SIG-M5 treated with dmso at 0.1 percent for 504 hours (cell line): ENCODE results near the gene TFR2.

Experiments used
- DNase-seq: peaks from one replicate; lab custom pipeline; 2025; ENCODE audit not compliant: unreplicated experiment; lab: John Stamatoyannopoulos, UW

The TFR2 gene

GRCh38 chr7:100641463-100641859 is at the start of gene TFR2:
TSS of gene TFR2 (minus strand) at chr7:100641552. CDS start at chr7:100641509, 43 bp downstream.
- no peak for DNase-seq

GRCh38 chr7:100689230-100690135 is 48.1 kb upstream of the TFR2 start:
- no peak for DNase-seq

- DNase-seq = no peak
Measured at GRCh38 chr7:100688326-100688860, 47.0 kb upstream of the TFR2 start.

GRCh38 chr7:100687751-100688300 is 46.5 kb upstream of the TFR2 start:
- no peak for DNase-seq

GRCh38 chr7:100687261-100687660 is 45.9 kb upstream of the TFR2 start:
- no peak for DNase-seq

GRCh38 chr7:100686822-100687211 is 45.5 kb upstream of the TFR2 start:
- no peak for DNase-seq

- no peak for DNase-seq
Measured at GRCh38 chr7:100686201-100686821, 45.0 kb upstream of the TFR2 start.

GRCh38 chr7:100685631-100686145 is 44.3 kb upstream of the TFR2 start:
- no peak for DNase-seq

DNA sequence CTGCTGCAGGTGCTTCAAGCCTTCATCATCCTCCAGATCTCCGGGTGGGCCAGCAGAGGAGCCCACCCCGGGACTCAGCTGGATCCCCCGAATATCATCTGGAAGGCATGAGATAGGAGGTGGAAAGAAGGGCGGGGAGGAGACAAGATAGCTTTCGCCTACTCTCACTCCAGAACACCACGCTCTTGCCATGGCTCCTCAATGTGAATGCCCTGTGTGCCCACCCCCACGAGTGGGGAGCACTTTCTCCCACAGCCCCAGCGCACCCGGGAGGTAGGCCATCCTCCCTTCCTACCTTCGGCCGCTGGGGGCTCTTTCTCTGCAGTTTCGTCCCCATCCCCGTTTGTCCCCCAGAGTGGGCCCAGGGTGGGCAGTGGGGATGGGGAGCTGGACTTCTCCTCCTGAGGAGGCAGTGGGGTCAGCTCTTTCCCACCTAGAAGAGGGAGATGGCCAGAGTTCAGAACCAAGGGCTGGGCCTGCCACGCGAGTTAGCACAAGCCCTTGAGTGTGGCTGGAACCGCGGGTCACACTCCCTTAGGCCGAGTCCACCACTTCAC is 43.8 kb upstream of the TFR2 start:
- no peak for DNase-seq

DNA sequence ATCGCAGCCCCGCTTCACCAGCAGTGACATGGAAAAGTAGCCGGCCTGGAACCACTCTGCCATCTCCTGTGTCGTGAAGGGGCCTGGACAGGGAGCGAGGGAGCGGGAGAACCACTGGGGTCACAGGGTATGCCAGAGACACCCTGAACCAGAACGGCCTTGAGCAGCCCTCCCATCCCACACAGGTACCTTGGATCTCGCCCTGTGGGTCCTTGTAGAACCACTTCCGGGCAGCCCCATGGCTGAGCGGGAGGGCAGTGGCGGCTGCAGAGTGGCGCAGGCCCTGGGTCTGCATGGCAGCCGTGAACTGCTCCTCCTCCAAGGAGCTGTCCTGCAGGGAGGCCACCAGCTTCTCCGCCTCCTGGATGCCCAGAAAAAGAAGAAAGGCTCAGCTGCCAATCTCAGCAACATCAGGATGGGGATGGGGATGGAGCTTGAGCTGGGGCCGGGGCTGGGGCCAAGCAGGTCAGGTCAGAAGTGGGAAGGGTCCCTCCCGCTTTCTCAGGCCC is 43.2 kb upstream of the TFR2 start:
- no peak for DNase-seq

- no peak for DNase-seq
Measured at GRCh38 chr7:100683659-100684533, 42.5 kb upstream of the TFR2 start.

DNA sequence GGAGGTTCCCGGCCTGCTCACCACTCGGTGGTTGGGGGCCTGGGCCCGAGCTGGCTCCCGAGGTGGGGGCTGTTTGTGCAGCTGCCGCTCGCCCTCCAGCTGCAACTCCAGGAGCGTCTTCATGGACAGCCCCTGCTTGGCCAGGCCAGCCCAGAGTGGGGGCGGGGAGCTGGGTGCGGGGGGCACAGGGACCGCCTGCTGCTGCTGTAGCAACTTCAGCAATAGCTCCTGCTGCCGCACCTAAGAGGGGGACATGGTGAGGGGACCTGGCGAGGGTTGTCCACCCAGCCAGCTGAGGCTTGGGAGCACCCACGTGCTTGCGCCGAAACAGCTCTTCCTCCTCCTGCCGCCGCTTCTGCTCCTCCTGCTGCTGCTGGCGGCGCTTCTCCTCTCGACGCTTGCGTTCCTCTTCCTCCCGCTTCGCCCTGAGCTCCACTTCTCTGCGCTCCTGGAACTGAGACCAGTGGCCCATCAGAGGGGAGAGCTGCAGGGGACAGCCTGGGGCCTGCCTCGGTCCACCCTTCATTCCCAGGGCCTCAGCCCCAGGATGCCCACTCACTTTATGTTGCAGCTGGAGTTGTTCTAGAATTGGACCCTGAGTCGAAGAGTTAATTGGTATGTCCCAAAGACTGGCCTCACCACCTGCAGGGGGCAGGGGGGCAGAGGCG is 41.8 kb upstream of the TFR2 start:
- no peak for DNase-seq

GRCh38 chr7:100682228-100682741 is 40.9 kb upstream of the TFR2 start:
- no peak for DNase-seq

DNA sequence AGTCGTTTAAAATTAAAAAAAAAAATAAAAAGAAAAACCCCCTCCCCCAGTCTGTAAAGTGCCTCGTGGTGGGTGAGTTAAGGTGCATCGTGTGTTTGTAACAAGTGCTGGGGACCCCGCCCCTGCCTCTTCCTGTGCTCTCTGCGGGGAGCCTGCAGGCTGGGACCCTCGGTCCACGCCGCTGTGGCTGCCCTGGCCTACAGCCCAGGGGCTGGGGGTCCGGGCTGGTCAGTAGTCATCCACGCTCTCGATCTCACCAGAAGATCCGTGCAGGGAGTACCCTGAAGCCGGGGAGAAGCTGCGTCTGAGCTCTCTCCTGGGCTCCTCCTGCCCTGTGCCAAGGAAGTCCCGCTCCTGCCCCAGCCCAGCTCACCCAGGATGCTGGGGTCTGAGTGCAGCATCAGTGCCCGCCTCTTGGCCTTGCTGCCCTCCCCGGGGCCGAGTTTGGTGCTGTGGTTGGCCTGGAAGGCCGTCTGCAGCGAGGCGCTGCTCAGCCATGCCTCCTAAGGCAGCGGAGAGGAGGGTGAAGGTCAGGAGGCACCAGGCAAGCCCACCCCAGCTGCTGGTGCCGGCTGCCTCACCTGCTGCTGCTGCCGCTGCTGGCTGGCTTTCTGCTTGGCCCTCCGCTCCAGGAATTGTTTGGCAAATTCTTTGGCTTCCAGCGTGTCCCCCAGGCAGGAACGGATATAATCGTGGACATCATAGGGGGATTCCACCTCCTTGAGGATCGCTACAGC is 40.3 kb upstream of the TFR2 start:
- DNase-seq = no peak

DNA sequence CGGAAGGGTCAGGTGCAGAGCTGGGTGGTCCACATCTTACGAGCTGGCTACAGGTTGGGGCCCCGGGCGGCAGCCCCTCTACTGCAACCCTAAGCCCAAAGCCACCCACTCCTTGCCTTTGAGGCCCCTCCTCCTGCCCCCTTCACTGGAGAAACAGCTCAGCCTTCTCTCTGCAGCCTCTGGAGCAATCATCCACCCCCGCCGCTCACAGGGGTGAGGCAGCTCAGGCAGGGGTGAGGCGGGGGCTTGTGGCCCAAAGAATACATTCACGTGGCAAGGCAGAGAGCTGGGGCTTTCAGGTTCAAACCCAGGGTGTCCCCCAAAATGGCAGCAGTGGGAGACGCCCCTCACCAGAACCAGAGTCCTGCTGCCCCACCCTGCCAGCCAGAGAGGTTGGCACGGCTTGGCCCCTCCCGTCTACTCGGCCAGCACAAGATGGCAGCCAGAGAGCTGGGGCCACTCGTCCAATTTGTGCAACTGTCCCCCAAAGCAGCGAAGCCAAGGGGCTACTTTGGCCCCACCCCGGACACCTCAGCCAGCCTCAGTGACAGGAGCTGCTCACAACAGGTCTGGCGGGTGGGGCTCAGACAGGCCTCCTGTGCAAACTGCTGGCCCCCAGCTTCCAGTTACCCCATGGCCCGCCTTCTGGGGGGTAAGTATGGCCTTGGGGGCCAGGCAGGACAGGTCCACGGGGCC is 39.4 kb upstream of the TFR2 start:
- DNase-seq = no peak

- peak; percentile 55 for DNase-seq
Measured at GRCh38 chr7:100679927-100680575, 38.7 kb upstream of the TFR2 start.

DNA sequence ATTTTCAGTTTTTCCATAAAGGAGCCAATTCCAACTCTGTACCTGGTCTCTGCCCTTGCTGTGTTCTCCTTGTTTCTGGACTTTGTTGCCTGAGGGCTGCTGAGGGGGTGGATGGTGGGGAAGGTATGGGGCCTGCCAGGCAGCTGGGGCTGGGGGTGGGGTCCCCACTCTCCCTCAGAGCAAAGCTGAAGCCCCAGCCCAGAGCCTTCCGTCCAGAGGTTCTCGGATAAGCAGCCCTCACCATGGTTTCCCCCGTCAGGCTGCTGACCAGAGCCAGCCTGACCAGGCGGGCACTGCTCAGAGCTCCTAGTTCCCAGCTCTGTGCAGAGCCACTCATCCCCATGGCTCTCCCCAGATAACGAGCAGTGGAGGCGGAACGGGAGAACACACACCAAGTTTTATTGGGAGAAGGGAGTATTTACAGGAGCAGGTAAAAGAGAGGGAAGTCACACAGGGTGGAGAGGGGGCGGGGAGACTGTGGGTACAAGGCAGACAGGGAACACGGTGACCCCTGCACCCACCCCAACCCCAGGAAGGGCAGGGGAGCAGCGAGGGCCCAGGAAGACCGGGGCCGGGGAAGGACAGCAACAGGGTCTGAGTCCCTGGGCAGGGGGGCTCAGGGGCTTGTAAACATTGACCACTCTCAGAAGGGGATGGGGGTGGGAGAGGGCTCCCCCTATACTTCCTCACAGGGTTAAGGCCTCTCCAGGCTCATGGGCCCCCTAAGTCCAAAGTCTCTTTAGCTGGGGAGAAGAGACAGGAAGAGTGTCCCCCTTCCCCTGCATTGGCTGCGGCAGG is 38.0 kb upstream of the TFR2 start:
- DNase-seq = no peak
